PC-3 (cell line): ENCODE data around the gene SOX12. TPM values are rescaled to one million over a fixed set of nuclear protein-coding genes. Genes with fewer than 3 reads are reported as not detected.
"Not testable (repeated sequence)": the region's sequence is repeated elsewhere in the genome, so short reads cannot be mapped to it uniquely, and the experiment has no call there.

ENCODE experiments used
- ATAC-seq: fragments of 200-7000 bp; cut with Tn5 transposase; 2 replicates; pipeline ENCODE4 v1.9.1; 2020; ENCODE audit warnings: mild to moderate bottlenecking, moderate library complexity
- BruUV-seq: library from RNA; stranded (reverse); fragments of 400-500 nt; replicated peaks from 2 replicates; lab custom pipeline; 2021; lab: Mats Ljungman, UMichigan
- CTCF ChIA-PET: fragments of 300-600 bp; sonication (Branson Sonifier 250); formaldehyde crosslinking; loops from one replicate; lab custom pipeline; 2022; ENCODE audit warnings: antibody characterized with exemption; lab: Charles Lee
- POLR2A ChIA-PET: fragments of 300-600 bp; sonication (Branson Sonifier 250); formaldehyde crosslinking; loops from one replicate; lab custom pipeline; 2022; ENCODE audit warnings: antibody characterized with exemption; ENCODE audit not compliant: unreplicated experiment; lab: Charles Lee
- DNase-seq: peaks from one replicate; pipeline ENCODE4 v3.0.0-alpha.2; 2015
- H2AFZ ChIP-seq: fragments of 300-600 bp; sonication (generic); 2 replicates; pipeline ENCODE4 v1.6.0; 2016; ENCODE audit warnings: antibody characterized with exemption, low read length
- H3F3A ChIP-seq: fragments of 300-600 bp; sonication (generic); one replicate; pipeline ENCODE4 v1.6.0; 2017; ENCODE audit warnings: antibody characterized with exemption, low read length, control low read depth, mild to moderate bottlenecking; ENCODE audit not compliant: unreplicated experiment
- H3K27ac ChIP-seq: fragments of 300-600 bp; sonication (generic); 2 replicates; pipeline ENCODE4 v1.5.1; 2016; ENCODE audit warnings: mild to moderate bottlenecking, low read length
- H3K27me3 ChIP-seq: fragments of 300-600 bp; sonication (generic); 2 replicates; pipeline ENCODE4 v1.6.1; 2016; ENCODE audit warnings: low read length, mixed read lengths
- H3K36me3 ChIP-seq: fragments of 300-600 bp; sonication (generic); 2 replicates; pipeline ENCODE4 v1.6.1; 2016; ENCODE audit warnings: low read depth, mixed run types, low read length, mixed read lengths
- H3K4me1 ChIP-seq: fragments of 300-600 bp; sonication (generic); 2 replicates; pipeline ENCODE4 v1.5.1; 2016; ENCODE audit warnings: low read length; ENCODE audit not compliant: insufficient read depth
- H3K4me2 ChIP-seq: fragments of 300-600 bp; sonication (generic); 2 replicates; pipeline ENCODE4 v1.6.0; 2016; ENCODE audit warnings: low read length
- H3K4me3 ChIP-seq: fragments of 300-600 bp; sonication (generic); 2 replicates; pipeline ENCODE4 v1.5.1; 2016; ENCODE audit warnings: mild to moderate bottlenecking, low read length, mixed read lengths
- H3K79me2 ChIP-seq: fragments of 300-600 bp; sonication (generic); 2 replicates; pipeline ENCODE4 v1.6.1; 2017; ENCODE audit warnings: low read length, mixed read lengths
- H3K9ac ChIP-seq: fragments of 300-600 bp; sonication (generic); 2 replicates; pipeline ENCODE4 v1.6.0; 2016; ENCODE audit warnings: mild to moderate bottlenecking, low read length
- H3K9me2 ChIP-seq: fragments of 300-600 bp; sonication (generic); replicated peaks from 2 replicates; pipeline ENCODE4 v1.6.1; 2016; ENCODE audit warnings: mixed run types, low read length, mixed read lengths
- H3K9me3 ChIP-seq: fragments of 300-600 bp; sonication (generic); 2 replicates; pipeline ENCODE4 v1.6.1; 2016; ENCODE audit warnings: low read length, mixed read lengths
- H4K20me1 ChIP-seq: fragments of 300-600 bp; sonication (generic); 2 replicates; pipeline ENCODE4 v1.6.1; 2016; ENCODE audit warnings: low read length, mixed read lengths
- EZH2 ChIP-seq: fragments of 300-600 bp; sonication (generic); IDR thresholded peaks from one replicate; pipeline ENCODE4 v1.6.1; 2017; ENCODE audit warnings: antibody characterized with exemption, mild to moderate bottlenecking, low read length; ENCODE audit not compliant: unreplicated experiment
- EZH2phosphoT487 ChIP-seq: fragments of 300-600 bp; sonication (generic); IDR thresholded peaks from 2 replicates; pipeline ENCODE4 v1.6.1; 2018; ENCODE audit warnings: mild to moderate bottlenecking, antibody characterized with exemption, low read length, borderline replicate concordance
- intact Hi-C: fragments of 100-400 bp; cut with micrococcal nuclease; formaldehyde crosslinking; loops from 2 replicates; pipeline ENCODE4 v1.9.0; 2023
- total RNA-seq: library from RNA; depleted of rRNA; stranded (reverse); fragments of >200 nt; gene quantifications from 2 replicates; pipeline ENCODE4 v1.2.3, GENCODE V29; 2014
- TF ChIP-seq, protein P1 (sequence below): fragments of 300-600 bp; sonication (generic); conservative IDR thresholded peaks from 2 replicates; pipeline ENCODE4 v1.5.1; 2017; ENCODE audit warnings: antibody characterized with exemption, low read depth, mild to moderate bottlenecking, low read length

SOX12 gene
- total RNA-seq, 1 experiment from 2014 or later: 13.8 TPM

- H3K4me2 ChIP-seq: peak overlapping the region; percentile 65
- peak; percentile 79 for ATAC-seq
- 0 out of 2 replicates have a peak overlapping the region, but pooled peaks have one; percentile 23 for H2AFZ ChIP-seq
These were observed 46.6 kb downstream of the SOX12 start for GRCh38 chr20:371755-372542.

GRCh38 chr20:372543-373082, 47.3 kb downstream of the SOX12 start:
- H3K27me3 ChIP-seq, H3K9me3 ChIP-seq, H3K36me3 ChIP-seq, H3F3A ChIP-seq, H3K4me3 ChIP-seq, H3K9me2 ChIP-seq, BruUV-seq, DNase-seq, ATAC-seq, intact Hi-C loops, H4K20me1 ChIP-seq, H2AFZ ChIP-seq, H3K79me2 ChIP-seq: not testable (repeated sequence)
- peak overlapping the region; percentile 92 for H3K27ac ChIP-seq
- POLR2A ChIA-PET: interaction anchor here (1.4 kb wide), 1 partner anchor 8 kb away, joined by 11 read pairs; the partner anchor contains the start of gene TRIB3
- CTCF ChIA-PET: interaction anchor here (0.8 to 1.4 kb wide), 3 partner anchors 8 to 16 kb away, joined by 3 to 12 read pairs (median 3); no protein-coding TSS in a partner anchor
- H3K4me2 ChIP-seq: peak overlapping the region; percentile 65; the same call in 1 of the 2 replicates
- H3K9ac ChIP-seq: peak overlapping the region; percentile 58
- peaks cover 52% of the 10 kb centered on the region for H3K4me1 ChIP-seq

More at GRCh38 chr20:371755-372542, 46.6 kb downstream of the SOX12 start:
- H3K9me3 ChIP-seq: no peaks in the 10 kb centered on the region
- peak overlapping the region; percentile 92 for H3K27ac ChIP-seq
- no peaks in the 10 kb centered on the region for H3K79me2 ChIP-seq
- CTCF ChIA-PET: interaction anchor here (0.6 to 1.4 kb wide), 5 partner anchors 8 to 25 kb away, joined by 3 to 12 read pairs (median 3); no protein-coding TSS in a partner anchor
- no peak for TF ChIP-seq EZH2
- no peak for TF ChIP-seq EZH2phosphoT487
- TF ChIP-seq, protein P1, sequence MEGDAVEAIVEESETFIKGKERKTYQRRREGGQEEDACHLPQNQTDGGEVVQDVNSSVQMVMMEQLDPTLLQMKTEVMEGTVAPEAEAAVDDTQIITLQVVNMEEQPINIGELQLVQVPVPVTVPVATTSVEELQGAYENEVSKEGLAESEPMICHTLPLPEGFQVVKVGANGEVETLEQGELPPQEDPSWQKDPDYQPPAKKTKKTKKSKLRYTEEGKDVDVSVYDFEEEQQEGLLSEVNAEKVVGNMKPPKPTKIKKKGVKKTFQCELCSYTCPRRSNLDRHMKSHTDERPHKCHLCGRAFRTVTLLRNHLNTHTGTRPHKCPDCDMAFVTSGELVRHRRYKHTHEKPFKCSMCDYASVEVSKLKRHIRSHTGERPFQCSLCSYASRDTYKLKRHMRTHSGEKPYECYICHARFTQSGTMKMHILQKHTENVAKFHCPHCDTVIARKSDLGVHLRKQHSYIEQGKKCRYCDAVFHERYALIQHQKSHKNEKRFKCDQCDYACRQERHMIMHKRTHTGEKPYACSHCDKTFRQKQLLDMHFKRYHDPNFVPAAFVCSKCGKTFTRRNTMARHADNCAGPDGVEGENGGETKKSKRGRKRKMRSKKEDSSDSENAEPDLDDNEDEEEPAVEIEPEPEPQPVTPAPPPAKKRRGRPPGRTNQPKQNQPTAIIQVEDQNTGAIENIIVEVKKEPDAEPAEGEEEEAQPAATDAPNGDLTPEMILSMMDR: no peak
- H3F3A ChIP-seq: no peaks in the 10 kb centered on the region
- peaks cover 59% of the 10 kb centered on the region for H3K4me1 ChIP-seq
- POLR2A ChIA-PET: interaction anchor here (0.6 to 1.4 kb wide), 3 partner anchors 9 to 25 kb away, joined by 5 to 11 read pairs (median 11); partner anchors contain the start of gene TRIB3
- H3K9ac ChIP-seq: peak overlapping the region; percentile 58
- no peak overlapping the region for H3K4me3 ChIP-seq
- no peaks in the 10 kb centered on the region for H3K36me3 ChIP-seq
- BruUV-seq: no TSS peak
- DNase-seq: peak; percentile 98
- no peaks in the 10 kb centered on the region for H4K20me1 ChIP-seq
- no peaks in the 10 kb centered on the region for H3K27me3 ChIP-seq
- no peaks in the 10 kb centered on the region for H3K9me2 ChIP-seq
- intact Hi-C loops: no loop called here

GRCh38 chr20:373171-373890, 48.0 kb downstream of the SOX12 start:
- no peaks in the 10 kb centered on the region for H3F3A ChIP-seq
- H3K27ac ChIP-seq: peak overlapping the region; percentile 92
- BruUV-seq: no TSS peak
- no peaks in the 10 kb centered on the region for H3K36me3 ChIP-seq
- intact Hi-C loops: no loop called here
- peak; percentile 48 for DNase-seq
- no peaks in the 10 kb centered on the region for H4K20me1 ChIP-seq
- no peaks in the 10 kb centered on the region for H3K27me3 ChIP-seq
- no peaks in the 10 kb centered on the region for H3K79me2 ChIP-seq
- H3K9me3 ChIP-seq: no peaks in the 10 kb centered on the region
- TF ChIP-seq, protein P1: no peak
- TF ChIP-seq EZH2phosphoT487 (no peak), EZH2 (no peak)
- peaks cover 58% of the 10 kb centered on the region for H3K4me1 ChIP-seq
- H3K4me3 ChIP-seq: no peak overlapping the region
- ChIA-PET POLR2A (no interaction called here), CTCF (no interaction called here)
- no peak for ATAC-seq
- H3K9me2 ChIP-seq: no peaks in the 10 kb centered on the region
- no peak overlapping the region for H2AFZ ChIP-seq
- H3K9ac ChIP-seq: no peak overlapping the region; the same call in 1 of the 2 replicates
- H3K4me2 ChIP-seq: no peak overlapping the region
